ENCODE measurements around the gene NLK.
A peak's percentile ranks its signal among the peaks of the same experiment; 100 is the strongest.

The NLK gene

DNA sequence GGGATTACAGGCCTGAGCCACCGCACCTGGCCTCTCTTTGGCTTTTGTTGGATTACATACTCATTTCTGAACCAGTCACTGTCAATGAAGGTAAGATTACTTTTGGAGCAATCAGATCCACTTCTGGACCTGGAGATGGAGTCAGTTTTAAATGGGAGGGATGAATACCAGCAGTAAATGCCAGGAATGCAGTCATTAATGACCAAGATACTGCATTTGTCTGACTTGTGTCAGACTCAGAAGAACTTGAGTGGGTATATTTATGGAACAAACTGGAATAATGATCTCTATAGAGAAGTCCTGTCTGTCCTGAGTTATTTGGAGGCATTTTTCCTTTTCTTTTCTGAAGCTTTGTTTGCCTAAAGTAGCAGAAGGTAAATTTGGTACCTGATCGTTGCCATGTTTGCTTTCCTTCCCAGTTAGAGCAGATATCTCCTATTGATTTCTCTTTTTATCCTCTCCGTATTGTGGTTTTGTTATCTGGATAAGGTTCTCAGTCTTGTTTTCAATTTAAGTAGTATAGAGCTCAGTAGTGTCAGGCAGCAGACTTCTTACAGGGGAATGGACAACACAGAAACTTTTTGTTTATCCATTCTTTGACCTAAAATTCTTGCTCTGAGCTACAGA lies 10.7 kb downstream of the NLK start:
- TF ChIP-seq CTCF (IDR thresholded peaks at IDR 0.05; ENCODE audit: extremely low read depth, insufficient read depth, missing control alignments): no peak
- DNase-seq (ENCODE audit: low spot score): no peak
- in situ Hi-C loops (cut with MboI; ENCODE audit: low pct_unique_long_range_greater_than_20kb, low sequenced_read_pairs, unreplicated experiment): no loop called here

DNA sequence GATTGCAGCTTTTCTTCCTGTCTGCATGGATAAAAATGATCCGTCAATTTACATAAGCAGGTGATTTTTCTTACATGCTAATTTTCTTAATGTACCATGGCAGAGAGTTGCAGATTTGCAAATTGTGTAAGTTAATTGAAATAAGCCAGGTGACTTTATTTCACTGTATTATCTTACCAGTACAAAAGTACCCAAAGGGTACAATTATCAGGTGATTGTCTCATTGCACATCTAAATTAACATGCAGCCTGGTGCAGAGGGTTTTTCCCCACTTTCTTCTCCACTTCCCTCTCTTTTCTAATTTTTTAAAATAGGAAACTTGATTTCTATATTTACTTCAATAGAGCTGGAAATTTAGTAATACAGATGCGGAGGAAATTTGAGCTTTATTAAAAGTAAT lies 11.2 kb downstream of the NLK start:
- no peak for TF ChIP-seq CTCF (IDR thresholded peaks at IDR 0.05; ENCODE audit: extremely low read depth, insufficient read depth, missing control alignments)
- in situ Hi-C loops (cut with MboI; ENCODE audit: low pct_unique_long_range_greater_than_20kb, low sequenced_read_pairs, unreplicated experiment): no loop called here
- no peak for DNase-seq (ENCODE audit: low spot score)

DNA sequence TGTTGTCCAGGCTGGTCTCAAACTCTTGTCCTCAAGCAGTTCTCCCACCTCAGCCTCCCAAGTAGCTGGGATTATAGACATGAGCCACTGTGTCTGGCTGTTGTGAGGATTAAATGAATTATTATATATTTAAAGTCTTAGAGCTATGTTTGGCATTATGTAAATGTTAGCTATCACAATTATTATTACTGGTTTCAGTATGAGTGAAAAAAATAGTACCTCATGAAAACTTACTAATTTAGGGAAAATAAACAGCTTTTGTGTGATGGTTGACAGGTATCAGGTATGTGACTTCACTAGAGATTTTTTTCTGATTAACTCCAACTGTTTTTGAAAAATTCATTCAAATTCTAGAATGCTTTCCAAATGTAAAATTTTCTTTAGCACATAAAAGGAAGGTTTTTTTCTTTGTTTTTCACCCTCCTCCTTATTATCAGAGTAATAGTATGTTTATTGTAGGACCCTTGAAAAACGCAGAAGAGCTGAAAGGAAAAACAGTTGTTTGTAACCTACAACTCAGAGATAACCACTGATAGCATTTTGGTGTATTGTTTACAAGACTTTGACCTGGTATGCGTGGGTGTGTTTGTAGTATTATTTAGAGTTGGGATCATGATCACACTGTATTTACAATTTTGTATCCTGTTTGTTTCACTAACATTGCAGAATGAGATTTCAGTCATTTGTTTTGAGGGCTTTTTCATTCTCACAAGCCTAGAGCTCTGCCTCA lies 13.2 kb downstream of the NLK start:
- in situ Hi-C loops (cut with MboI; ENCODE audit: low pct_unique_long_range_greater_than_20kb, low sequenced_read_pairs, unreplicated experiment): no loop called here
- TF ChIP-seq CTCF (IDR thresholded peaks at IDR 0.05; ENCODE audit: extremely low read depth, insufficient read depth, missing control alignments): no peak
- peak; percentile 23 for DNase-seq (ENCODE audit: low spot score)

DNA sequence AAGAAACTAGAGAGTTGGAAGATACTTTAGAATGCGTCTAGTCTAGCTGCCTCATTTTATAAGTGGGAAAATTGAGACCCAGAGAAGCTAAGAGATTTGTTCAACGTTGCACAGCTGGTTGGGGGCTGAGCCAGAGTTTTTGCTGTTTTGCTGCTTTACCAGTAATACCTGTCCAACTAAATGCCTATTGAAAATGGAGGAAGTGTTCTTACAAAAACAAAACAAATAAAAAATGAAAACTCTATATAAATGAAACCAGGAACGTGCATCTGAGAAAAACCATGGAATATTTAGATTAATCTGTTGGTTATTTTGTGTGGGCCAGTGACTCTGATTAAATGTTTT lies 13.8 kb downstream of the NLK start:
- TF ChIP-seq CTCF (IDR thresholded peaks at IDR 0.05; ENCODE audit: extremely low read depth, insufficient read depth, missing control alignments): no peak
- DNase-seq (ENCODE audit: low spot score): no peak
- in situ Hi-C loops (cut with MboI; ENCODE audit: low pct_unique_long_range_greater_than_20kb, low sequenced_read_pairs, unreplicated experiment): no loop called here

GRCh38 chr17:28057731-28058246 lies 15.3 kb downstream of the NLK start:
- peak; percentile 69 for DNase-seq (ENCODE audit: low spot score)
- TF ChIP-seq CTCF (IDR thresholded peaks at IDR 0.05; ENCODE audit: extremely low read depth, insufficient read depth, missing control alignments): no peak
- in situ Hi-C loops (cut with MboI; ENCODE audit: low pct_unique_long_range_greater_than_20kb, low sequenced_read_pairs, unreplicated experiment): no loop called here

DNA sequence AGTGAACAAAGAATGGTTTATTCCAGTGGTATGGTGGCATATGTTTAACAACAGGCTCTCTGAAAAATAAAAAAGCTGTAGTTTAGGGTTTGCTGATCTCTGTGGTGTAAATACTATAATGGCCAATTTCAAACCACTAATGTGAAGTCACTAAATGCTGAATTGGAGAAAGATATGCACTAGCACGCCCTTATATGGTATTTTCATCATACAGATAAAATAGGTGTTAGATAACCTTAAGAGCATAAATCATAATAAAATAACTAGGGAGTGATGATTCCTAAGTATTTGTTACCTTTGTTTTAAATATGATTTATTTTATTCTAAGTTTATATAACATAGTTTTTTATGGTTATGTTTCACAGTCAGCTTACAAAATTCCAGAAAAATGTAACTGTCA lies 17.2 kb downstream of the NLK start:
- no peak for TF ChIP-seq CTCF (IDR thresholded peaks at IDR 0.05; ENCODE audit: extremely low read depth, insufficient read depth, missing control alignments)

More for the DNA sequence above, 17.2 kb downstream of the NLK start:
- in situ Hi-C loops (cut with MboI; ENCODE audit: low pct_unique_long_range_greater_than_20kb, low sequenced_read_pairs, unreplicated experiment): no loop called here
- no peak for DNase-seq (ENCODE audit: low spot score)
